SKM-1 treated with dmso at 0.1 percent for 144 hours (cell line): ENCODE data around the gene MPRIP.
"Not testable (repeated sequence)": the region's sequence is repeated elsewhere in the genome, so short reads cannot be mapped to it uniquely, and the experiment has no call there.

Source experiments
- DNase-seq: peaks from one replicate; lab custom pipeline; 2025; ENCODE audit not compliant: unreplicated experiment; lab: John Stamatoyannopoulos, UW

Gene MPRIP

DNA sequence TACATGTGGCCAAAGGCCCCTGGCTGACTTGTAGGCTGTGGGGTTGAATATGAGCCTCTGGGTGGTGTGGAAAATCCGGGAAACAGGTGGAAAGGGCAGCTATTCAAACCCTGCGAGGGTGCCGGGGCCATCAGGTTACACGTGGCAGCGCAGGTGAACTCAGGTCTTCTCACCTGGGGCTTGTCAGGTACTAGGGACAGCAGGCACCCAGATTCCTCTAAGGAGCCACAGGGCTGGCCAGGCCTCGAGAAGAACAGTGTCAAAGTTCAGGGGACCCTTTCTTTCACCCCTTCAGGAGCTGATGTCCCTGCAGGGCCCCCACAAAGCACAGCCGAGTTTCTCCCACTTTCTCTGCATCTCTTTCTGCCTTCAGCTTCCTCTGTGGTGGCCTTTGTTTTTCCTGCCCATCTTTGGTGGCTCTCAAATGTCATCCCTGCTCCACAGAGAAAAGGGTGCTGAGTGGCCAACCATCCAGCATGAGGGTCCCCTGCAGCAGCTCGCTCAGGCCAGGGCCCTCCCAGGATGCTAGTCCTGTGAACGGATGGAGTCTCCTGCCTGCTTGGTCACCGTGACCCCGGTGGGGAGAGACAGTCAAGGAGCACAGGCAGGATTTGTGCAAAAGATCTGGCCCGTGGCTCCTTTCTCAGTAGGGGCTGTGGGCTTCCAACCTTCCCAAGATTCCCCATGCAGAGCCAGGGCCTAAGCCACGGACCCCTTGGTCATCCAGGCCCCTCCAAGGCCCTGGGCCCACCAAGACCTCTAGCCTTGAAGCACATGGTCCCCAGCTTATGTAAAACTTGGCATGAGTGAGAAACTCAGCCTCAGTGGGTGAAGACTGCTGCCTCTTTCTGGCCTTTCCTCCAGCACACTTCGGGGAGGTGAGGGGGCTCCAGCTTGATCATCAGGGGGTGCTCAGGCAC, 28.2 kb upstream of the MPRIP start:
- DNase-seq, result not testable (repeated sequence)

DNA sequence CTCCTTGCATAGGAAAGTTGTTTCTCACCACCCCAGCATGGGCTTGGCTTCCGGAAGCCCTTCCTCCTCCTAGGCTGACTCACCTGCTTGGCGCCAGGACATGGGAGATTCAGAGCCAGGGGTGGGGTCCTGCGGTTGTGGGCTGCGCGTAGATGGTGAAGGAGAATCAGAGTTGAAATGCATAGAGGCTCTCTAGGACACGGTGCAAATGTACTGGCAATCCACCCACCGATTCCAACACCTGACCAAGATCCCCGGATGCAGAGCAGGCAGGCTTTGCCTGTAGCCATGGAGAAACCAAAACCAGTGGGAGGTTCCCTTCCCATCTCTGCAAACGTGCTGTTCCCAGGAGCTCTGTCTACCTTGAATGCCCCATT, 27.5 kb upstream of the MPRIP start:
- DNase-seq, result not testable (repeated sequence)

DNA sequence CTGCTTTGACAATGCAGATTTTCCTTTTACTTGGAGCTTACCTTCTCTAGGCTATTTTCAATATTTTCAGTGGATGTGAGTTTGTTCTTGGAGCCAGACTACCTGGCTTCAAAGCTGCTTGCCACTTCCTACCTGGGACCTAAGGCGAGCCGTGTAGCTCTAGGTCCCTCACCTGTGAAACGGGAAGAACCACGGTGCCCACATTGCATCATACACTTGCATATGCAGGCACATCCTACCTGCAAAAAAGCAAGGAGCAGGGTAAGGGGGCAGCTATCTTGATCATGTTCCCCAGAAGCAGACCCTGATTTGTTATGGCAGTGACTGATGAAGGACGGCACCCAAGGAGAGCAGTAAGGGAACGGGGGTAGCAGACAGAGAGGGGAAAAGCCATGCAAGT, 27.0 kb upstream of the MPRIP start:
- no peak for DNase-seq

DNA sequence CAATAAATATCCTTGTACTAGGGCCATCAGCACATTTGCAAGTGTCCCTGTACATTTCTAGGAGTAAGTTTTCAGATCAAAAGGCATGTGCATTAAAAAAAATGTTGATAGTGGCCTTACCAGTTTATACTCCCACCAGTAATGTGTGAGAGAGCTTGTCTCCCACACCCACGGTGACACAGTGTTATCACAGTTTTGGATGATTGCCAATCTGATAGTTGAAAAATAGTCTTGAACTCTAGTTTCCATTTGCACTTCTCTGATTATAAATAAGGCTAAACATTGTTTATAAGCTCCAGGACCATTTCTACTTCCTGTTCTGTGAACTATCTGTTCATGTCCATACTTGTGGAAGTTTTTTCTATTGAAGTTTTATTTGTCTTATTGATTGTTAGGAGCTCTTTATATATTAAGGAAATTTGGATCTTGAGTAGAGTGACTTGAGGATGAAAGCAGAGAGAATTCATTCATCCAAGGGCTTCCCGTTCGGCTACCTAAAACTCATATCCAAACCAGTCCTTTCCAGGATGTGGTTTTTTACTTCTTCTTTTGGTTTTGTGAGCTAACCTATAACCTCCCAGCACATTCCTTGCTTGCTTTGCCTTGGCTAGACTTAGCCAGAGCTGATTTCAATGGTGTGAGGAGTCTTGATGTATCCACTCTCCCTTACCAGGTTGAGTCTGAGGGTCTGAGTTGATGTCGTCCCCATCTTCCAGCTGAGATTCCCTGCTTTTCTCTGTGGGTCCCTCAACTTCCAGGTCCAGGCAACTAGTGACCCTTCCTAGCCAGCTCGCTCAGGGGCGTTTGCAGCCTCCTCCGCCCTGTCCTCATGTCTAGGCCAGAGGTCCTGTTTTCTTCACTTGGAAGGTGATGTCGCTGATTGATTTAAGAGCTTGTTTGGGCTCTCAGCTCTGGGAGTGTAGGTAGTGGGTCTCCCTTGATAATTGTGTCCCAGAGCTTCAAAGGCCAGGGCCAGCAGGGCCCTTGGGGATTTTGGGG, 25.8 kb upstream of the MPRIP start:
- DNase-seq, result peak; percentile 63

DNA sequence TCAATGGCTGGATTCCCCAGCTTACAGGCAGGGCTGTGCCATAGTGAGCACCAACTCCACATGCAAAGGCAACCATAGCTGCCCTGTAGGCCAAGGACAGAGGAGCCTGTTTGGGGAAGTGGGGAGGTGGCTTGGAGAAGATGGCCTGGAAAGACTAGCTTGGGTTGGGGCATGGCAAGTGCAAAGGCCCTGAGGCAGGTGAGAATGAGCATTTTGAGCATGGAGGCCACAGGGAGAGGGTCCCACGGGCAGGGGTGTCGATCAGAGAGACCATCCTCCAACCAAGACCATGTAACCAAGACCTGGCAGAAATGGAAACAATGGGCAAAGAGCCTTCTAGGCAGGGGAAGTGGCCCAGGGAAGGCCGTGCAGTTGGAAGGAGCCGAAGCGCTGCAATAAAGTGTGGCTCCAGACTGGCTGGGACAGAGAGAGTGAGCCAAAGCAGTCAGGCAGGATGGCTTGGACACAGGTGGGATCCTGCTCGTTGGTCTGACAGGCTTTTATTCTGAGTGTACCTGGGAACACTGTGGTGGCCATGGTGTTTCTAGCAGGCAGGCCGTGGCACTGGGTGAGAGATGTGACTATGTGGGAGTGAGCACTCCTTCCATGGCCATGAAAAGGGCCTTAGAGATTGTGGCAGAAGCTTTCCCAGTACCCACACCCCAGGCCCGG, 24.8 kb upstream of the MPRIP start:
- DNase-seq, result no peak

DNA sequence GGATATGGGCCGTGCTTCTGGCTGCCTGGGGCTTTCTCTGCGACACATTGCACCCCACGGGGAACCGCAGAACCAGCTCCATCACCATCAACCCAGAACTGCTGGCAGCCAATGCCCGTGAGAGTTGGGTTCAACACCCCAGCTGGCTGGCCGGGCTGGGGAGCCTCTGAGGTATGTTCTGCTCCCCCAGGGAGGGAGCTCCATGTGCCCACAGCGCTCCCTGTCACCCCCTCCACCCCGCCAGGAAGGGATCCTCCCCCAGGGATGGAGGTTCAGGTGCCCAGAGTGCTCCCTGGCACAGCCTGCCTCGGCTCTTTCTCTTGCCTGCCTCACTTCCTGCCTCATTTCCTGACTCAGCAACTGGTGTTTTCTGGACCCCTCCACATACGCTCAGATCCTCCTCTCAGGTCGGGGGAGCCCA, 24.2 kb upstream of the MPRIP start:
- no peak for DNase-seq

DNA sequence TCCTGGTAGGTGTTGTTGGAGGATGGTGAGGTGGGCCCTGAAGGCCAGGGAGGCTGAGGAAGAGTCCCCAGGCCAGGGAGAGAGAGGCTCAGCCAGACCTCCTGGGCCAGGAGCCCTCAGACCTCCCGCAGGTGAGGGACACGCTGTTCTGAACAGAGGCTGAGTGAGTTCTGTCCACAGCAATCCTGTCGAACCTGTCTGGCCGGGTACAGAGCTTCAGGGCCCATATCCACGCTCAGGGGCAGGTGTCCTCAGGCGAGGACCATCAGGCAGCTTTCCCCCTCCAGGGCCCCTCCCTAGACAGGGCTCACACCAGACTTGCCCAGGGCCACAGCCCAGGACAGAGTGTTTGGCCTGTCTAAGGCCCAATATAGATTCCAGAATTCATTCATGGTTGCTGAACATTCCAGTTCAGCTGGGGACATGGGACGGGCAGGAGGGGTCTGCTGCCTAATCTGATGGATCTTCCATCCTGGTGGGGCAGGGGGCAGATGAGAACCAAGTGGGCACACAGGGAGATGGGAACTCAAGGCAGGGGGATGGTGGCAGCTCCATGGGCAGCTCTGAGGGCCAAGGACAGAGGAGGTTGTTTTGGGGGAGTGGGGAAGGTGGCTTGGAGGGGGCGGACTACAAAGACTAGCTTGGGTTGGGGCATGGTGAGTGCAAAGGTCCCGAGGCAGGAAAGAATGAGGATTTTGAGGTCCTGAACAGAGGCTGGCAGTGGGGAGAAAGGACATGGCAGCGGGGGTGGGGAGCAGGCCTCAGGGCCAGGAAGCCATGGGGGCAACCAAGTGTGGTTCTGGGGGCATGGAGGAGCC, 23.4 kb upstream of the MPRIP start:
- DNase-seq, result no peak

DNA sequence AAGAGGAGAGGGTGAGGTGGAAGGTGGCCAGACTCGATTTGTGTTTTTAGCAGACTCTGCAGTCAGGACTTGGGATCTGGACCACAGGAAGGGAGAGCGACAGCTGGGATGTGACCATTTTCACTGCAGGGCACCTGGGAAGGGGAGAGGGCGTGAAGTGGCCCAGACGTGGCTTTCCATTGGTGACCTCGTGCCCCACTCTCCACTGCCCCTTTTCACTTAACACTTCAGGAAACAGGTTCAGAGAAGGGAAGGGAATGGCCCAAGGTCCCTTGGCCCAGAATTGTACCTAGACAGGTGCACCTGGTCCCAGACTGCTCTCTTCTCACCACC, 22.9 kb upstream of the MPRIP start:
- DNase-seq, result no peak

DNA sequence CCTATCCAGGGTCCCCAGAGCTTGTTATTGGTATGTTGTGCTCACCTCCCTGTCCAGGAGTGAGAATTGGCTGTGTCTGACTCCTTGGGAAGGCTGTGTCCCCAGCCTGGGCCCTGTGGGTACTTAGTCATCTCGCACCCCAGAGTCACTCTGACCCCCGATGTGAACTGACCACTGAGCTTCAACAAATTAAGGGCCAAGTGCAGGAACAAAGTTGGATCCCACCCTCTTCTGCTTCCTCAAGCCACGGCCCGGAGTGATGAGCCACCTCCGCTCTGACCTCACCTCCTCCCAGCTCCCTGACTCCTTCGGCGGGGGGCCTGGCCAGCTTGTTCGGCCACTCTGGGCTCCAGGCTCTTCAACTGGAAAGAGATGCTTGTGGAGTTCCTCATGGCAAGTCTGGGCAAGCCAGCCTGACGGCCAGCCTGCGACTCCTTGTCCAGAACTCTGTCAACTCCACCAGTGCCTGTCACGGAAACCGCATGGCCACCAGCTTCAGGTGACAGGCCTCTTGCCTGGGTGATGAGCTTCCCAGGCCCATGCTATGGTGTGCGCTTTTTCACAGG, 22.3 kb upstream of the MPRIP start:
- no peak for DNase-seq

DNA sequence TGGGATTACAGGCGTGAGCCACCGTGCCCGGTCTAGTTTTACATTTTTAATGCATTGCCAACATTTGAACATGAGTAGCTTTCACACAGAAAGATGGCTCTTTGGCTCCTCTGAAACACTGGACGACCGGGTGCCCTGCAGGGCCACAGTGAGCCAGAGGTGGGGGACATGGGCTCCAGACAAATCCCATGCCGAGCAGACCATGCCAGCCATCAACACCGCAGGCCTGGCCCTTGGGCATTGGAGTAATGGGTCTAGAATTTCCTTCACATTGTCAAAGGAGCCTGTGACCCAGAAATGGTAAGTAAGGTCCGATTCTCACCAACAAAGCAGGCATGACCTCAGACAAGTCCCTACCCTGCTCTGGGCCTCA, 21.4 kb upstream of the MPRIP start:
- DNase-seq, result no peak

DNA sequence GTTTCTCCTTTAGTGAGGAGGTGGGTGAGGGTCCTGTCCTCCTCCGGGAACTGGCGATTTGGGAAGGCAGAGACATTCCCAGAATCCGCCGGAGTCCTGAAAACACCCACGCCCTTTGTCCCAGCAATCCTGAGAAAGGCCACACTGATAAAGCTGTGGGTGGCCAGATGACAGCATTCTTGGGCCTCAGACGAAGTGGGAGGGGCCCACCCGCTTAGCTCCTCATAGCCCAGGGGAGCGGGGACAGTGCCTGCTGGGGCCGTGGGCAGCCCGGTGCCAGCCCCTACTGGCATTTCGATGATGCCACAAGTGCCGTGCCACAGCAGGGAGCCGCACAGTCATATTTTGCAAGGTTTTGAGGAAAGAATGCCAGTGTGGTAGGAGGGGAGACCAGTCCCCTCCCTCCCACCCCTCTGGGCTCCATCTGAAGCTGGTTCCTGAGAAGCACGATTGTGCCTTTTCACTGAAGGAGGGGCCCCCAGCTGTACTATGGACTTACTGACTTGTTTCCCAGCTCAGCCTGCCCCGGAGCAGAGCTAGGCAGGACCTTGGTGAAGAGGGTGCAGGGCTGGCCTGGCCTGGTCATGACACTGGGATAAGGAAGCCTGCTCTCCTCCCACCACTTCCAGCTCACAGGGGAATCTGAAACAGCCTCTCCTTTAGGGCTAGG, 20.9 kb upstream of the MPRIP start:
- no peak for DNase-seq

DNA sequence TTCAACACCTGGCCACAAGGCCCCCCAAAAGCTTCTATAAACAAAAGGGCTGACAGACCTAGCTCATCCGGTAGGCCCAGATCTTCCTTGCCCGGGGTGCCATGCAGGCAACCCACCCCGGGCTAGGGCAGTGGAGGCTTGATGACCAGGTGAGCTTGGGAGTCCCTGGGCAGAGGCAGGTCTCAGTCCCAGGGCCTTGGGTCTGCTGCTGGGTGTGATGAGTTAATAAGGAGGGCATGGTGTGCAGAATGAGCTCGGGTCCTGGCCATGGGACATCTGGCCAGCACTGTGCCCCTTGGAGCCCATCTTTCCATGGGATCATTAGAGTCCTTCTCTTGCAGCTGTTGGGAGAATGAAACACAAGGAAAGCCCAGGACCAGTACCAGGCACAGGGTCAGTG, 20.2 kb upstream of the MPRIP start:
- DNase-seq, result no peak

DNA sequence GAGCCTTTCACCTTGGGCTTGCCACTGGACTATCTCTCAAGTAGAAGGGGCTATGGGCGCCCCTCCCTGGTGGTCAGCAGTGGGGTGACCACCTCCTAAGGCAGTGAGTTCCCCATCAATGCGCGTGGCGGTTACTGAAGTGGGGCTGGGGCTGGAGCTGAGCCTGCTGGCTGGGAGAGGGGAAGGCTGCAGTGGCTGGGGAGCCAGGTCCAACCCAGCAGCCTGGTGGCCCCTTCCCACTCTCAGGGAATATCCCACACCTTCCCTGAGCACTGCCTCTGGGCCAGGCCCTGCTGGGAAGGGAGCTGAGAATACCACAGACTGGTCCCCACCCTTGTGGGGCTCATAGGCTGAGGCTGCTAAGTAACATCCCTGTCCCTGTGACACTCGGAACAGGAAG, 19.8 kb upstream of the MPRIP start:
- DNase-seq, result no peak

DNA sequence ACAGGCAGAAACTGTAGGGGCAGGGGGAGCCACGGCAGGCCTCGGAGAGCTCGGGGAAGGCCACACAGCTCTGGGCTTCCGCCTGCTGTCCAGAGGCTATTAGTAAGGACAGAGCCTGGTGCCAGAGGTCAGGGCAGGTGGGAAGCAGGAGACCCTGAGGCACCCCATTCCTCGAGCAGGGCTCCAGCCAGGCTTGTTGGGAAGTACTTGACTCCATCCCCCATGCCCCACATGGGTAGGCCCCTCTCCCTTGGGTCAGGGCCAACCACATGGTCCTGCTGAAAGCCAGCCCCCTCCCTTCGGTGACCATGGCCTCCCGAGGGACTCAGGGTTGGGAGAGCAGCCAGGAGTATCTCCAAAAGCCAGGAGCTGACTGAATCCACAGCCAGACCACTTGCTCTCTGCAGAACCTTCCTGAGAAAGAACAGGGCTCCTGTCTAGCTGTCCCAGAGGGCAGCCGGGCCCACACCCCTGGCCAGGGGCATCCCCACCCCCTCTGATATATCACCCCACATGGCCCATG, 17.4 kb upstream of the MPRIP start:
- no peak for DNase-seq

DNA sequence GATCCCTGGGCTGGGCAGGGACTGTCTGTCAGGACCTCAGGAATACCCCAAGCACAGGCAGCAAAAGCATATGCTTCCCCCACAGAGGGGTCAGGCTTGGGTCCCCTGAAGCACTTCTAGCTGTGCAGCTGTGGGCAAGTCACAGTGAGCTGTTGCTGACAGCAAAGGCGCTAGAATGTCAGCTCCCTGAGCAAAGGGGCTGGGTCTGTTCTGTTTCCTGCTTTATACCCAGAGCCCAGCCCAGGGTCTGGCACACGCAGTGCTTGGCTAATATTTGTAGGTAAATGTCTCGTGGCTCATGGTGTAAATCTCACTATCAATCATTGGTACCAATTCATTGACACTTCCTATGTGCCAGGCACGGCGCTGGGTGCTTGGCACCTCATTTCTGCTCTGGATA, 16.6 kb upstream of the MPRIP start:
- DNase-seq, result no peak

DNA sequence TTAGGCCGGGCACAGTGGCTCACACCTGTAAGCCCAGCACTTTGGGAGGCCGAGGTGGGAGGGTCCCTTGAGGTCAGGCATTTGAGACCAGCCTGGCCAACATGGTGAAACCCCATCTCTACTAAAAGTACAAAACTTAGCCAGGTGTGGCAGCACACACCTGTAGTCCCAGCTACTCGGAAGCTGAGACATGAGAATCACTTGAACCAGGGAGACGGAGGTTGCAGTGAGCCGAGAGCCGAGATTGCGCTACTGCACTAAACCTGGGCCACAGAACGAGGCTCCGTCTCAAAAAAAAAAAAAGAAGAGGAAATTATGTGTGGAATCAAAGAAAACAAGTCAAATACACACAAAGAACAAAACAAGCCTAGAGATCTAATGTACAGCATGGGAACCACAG, 16.1 kb upstream of the MPRIP start:
- no peak for DNase-seq

DNA sequence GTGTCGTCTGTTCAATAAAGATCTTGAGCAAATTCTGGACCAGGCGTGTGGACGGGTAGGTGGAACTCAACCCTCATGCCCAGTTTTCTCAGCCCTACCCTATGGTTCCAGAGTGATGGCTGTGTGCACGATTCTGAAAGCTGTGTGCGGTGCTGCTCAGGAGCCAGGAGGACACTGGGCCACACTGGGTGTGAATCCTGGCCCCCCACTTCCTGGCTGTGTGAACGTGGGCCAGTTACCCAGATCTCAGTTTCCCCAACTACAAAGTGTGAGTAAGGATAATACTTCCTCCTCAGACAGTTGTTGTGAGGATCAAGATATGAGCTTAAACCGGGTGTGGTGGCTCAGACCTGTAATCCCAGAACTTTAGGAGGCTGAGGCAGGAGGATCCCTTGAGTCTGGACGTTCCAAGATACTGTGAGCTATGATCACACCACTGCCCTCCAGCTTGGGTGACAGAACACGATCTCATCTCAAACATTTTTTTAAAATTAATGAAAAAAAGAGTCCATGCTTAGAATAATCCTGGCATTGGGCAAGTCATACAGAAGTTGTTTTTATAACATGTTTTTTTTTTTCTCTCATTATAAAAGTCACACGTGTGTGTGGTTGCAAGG, 14.7 kb upstream of the MPRIP start:
- DNase-seq, result no peak

DNA sequence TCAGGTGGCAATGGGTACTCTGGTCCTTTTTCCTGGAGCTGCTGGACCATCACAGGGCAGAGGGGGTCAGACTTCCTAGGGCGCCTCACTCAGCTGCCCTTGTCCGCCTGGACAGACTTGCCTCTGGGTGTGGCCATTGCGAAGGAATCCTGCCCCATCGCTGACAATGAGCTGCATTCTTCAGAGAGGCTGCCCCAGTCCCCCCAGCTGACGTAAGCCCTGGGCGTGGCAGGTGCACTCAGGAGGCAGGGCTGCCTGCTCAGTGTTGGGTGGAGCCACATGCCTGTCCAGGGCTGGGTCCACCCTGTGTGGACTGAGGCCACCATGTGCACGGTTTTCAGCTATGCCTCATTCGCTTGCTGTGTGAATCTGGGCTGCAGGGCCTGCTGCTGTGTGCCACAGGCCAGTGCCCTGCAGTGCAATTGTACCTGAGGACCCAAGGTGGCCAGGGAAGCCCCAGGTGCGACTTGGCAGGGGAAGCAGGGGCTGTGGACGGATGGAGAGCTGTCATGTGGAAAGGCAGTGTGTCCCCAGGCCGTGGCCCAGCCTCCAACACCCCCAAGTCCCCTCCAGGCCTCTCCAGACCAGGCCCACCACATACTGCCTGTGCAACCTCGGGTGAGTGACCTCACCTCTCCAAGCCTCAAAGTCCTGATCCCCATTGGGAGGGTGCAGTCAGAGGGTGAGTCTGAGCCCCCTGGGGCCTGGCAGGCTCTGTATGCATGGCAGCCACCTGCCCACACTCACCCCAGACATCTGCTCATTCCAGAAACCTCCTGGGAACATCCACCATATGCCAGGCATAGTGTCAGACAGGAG, 14.0 kb upstream of the MPRIP start:
- no peak for DNase-seq
